IMR-90 (cell line): ENCODE measurements around the gene DSCAM. TPM values are rescaled to one million over a fixed set of nuclear protein-coding genes. Genes with fewer than 3 reads are reported as not detected.

ENCODE experiments used
- ATAC-seq: fragments of 200-7000 bp; cut with Tn5 transposase; 2 replicates; pipeline ENCODE4 v1.9.1; 2020; ENCODE audit warnings: low read depth, mild to moderate bottlenecking, moderate library complexity
- BruUV-seq: library from RNA; stranded (reverse); fragments of 400-500 nt; replicated peaks from 2 replicates; lab custom pipeline; 2021; lab: Mats Ljungman, UMichigan
- CTCF ChIA-PET: fragments of 300-600 bp; formaldehyde crosslinking; extraction: SDS; loops from one replicate; lab custom pipeline; 2021; ENCODE audit warnings: antibody characterized with exemption; lab: Yijun Ruan, JAX
- POLR2A ChIA-PET: fragments of 300-600 bp; sonication (Branson Sonifier 250); formaldehyde crosslinking; loops from one replicate; lab custom pipeline; 2022; ENCODE audit warnings: antibody characterized with exemption; ENCODE audit not compliant: unreplicated experiment; lab: Charles Lee
- DNase-seq: peaks from one replicate; pipeline ENCODE4 v3.0.0; 2013
- H2AFZ ChIP-seq: replicated peaks from 2 replicates; pipeline ENCODE3; 2013; ENCODE audit warnings: low read length, mild to moderate bottlenecking; ENCODE audit not compliant: poor library complexity
- H2AK5ac ChIP-seq: 2 replicates; pipeline ENCODE4 v1.6.1; 2013; ENCODE audit warnings: low read depth, low read length, inconsistent platforms
- H2AK9ac ChIP-seq: replicated peaks from 2 replicates; pipeline ENCODE3; 2013; ENCODE audit warnings: mild to moderate bottlenecking, low read depth, low read length, moderate library complexity; ENCODE audit not compliant: poor library complexity
- H2BK120ac ChIP-seq: 2 replicates; pipeline ENCODE4 v1.6.1; 2013; ENCODE audit warnings: low read depth, low read length, inconsistent platforms
- H2BK15ac ChIP-seq: 3 replicates; pipeline ENCODE4 v1.6.1; 2013; ENCODE audit warnings: low read depth, low read length, inconsistent platforms
- H2BK20ac ChIP-seq: 2 replicates; pipeline ENCODE4 v1.6.1; 2013; ENCODE audit warnings: low read depth, mild to moderate bottlenecking, inconsistent platforms, low read length, moderate library complexity
- H2BK5ac ChIP-seq: 2 replicates; pipeline ENCODE4 v1.6.1; 2013; ENCODE audit warnings: mild to moderate bottlenecking, low read depth, low read length, inconsistent platforms; ENCODE audit not compliant: poor library complexity, severe bottlenecking
- H3K14ac ChIP-seq: replicated peaks from 2 replicates; pipeline ENCODE4 v1.6.1; 2013; ENCODE audit warnings: low read depth, low read length, inconsistent platforms
- H3K18ac ChIP-seq: 2 replicates; pipeline ENCODE4 v1.6.1; 2013; ENCODE audit warnings: low read depth, low read length, control low read depth
- H3K23ac ChIP-seq: 2 replicates; pipeline ENCODE4 v1.6.1; 2013; ENCODE audit warnings: low read depth, low read length, inconsistent platforms
- H3K27ac ChIP-seq: 2 replicates; pipeline ENCODE4 v1.5.1; 2013; ENCODE audit warnings: mild to moderate bottlenecking, control low read depth, low read length; ENCODE audit not compliant: insufficient read depth
- H3K27me3 ChIP-seq: 2 replicates; pipeline ENCODE4 v1.6.1; 2013; ENCODE audit warnings: low read length; ENCODE audit not compliant: control insufficient read depth, insufficient read depth
- H3K36me3 ChIP-seq: 2 replicates; pipeline ENCODE4 v1.6.1; 2013; ENCODE audit warnings: low read length, mixed read lengths; ENCODE audit not compliant: control insufficient read depth, insufficient read depth
- H3K4ac ChIP-seq: 2 replicates; pipeline ENCODE4 v1.6.1; 2013; ENCODE audit warnings: low read depth, low read length, inconsistent platforms
- H3K4me1 ChIP-seq: 2 replicates; pipeline ENCODE4 v1.6.1; 2013; ENCODE audit warnings: low read length, mixed read lengths; ENCODE audit not compliant: control insufficient read depth, insufficient read depth
- H3K4me2 ChIP-seq: 2 replicates; pipeline ENCODE4 v1.6.1; 2013; ENCODE audit warnings: low read depth, mild to moderate bottlenecking, control low read depth, low read length, moderate library complexity
- H3K4me3 ChIP-seq: 2 replicates; pipeline ENCODE4 v1.5.1; 2013; ENCODE audit warnings: low read depth, mild to moderate bottlenecking, control low read depth, low read length, moderate library complexity; ENCODE audit not compliant: insufficient read depth
- H3K56ac ChIP-seq: 2 replicates; pipeline ENCODE4 v1.6.1; 2013; ENCODE audit warnings: low read length, inconsistent platforms; ENCODE audit not compliant: insufficient read depth; ENCODE audit errors: extremely low read depth
- H3K79me1 ChIP-seq, 2 experiments: 2 replicates each; pipeline ENCODE4 v1.6.1; 2013; ENCODE audit warnings: low read length in 2 of 2, inconsistent platforms in 1 of 2, low read depth in 1 of 2
- H3K9ac ChIP-seq: 2 replicates; pipeline ENCODE4 v1.6.1; 2013; ENCODE audit warnings: low read depth, low read length, control low read depth
- H3K9me1 ChIP-seq: 2 replicates; pipeline ENCODE4 v1.6.1; 2013; ENCODE audit warnings: low read length, inconsistent platforms; ENCODE audit not compliant: insufficient read depth
- H3K9me3 ChIP-seq: 2 replicates; pipeline ENCODE4 v1.6.1; 2013; ENCODE audit warnings: low read length; ENCODE audit not compliant: control insufficient read depth, insufficient read depth
- H4K20me1 ChIP-seq: 2 replicates; pipeline ENCODE4 v1.6.1; 2013; ENCODE audit warnings: low read length, inconsistent platforms; ENCODE audit not compliant: insufficient read depth
- H4K5ac ChIP-seq: 2 replicates; pipeline ENCODE4 v1.6.1; 2013; ENCODE audit warnings: mild to moderate bottlenecking, low read depth, low read length, control low read depth
- H4K8ac ChIP-seq, 2 experiments: 2 replicates each; pipeline ENCODE4 v1.6.1; 2013; ENCODE audit warnings: low read depth in 2 of 2, low read length in 2 of 2, control low read depth in 1 of 2, inconsistent platforms in 1 of 2
- H4K91ac ChIP-seq: 2 replicates; pipeline ENCODE4 v1.6.1; 2013; ENCODE audit warnings: low read depth, low read length, inconsistent platforms; ENCODE audit not compliant: insufficient read depth
- BHLHE40 ChIP-seq: fragments of 150-350 bp; IDR thresholded peaks from 2 replicates; pipeline ENCODE4 v1.6.1; 2016; ENCODE audit warnings: mild to moderate bottlenecking, low read depth, low read length
- CEBPB ChIP-seq: IDR thresholded peaks from 2 replicates; pipeline ENCODE4 v1.6.1; 2012; ENCODE audit warnings: low read depth, low read length, improper control_type of control experiment
- CHD1 ChIP-seq: IDR thresholded peaks from 2 replicates; pipeline ENCODE4 v1.6.1; 2012; ENCODE audit warnings: low read depth, low read length, improper control_type of control experiment
- CTCF ChIP-seq: conservative IDR thresholded peaks from 2 replicates; pipeline ENCODE4 v1.5.1; 2012; ENCODE audit warnings: mild to moderate bottlenecking, low read depth, low read length, improper control_type of control experiment
- FOS ChIP-seq: fragments of 150-350 bp; IDR thresholded peaks from 2 replicates; pipeline ENCODE4 v1.6.1; 2016; ENCODE audit warnings: low read depth, low read length
- MAFK ChIP-seq: IDR thresholded peaks from 2 replicates; pipeline ENCODE4 v1.6.1; 2012; ENCODE audit warnings: low read depth, low read length, improper control_type of control experiment
- MAZ ChIP-seq: IDR thresholded peaks from 2 replicates; pipeline ENCODE4 v1.6.1; 2012; ENCODE audit warnings: low read depth, mild to moderate bottlenecking, low read length, improper control_type of control experiment, moderate library complexity, borderline replicate concordance
- MXI1 ChIP-seq: IDR thresholded peaks from 2 replicates; pipeline ENCODE4 v1.6.1; 2012; ENCODE audit warnings: low read depth, mild to moderate bottlenecking, low read length, moderate library complexity, borderline replicate concordance
- NFE2L2 ChIP-seq: fragments of 150-350 bp; IDR thresholded peaks from 2 replicates; pipeline ENCODE4 v1.6.1; 2016; ENCODE audit warnings: low read depth, mild to moderate bottlenecking, low read length
- POLR2A ChIP-seq: IDR thresholded peaks from 2 replicates; pipeline ENCODE4 v1.6.1; 2012; ENCODE audit warnings: mild to moderate bottlenecking, low read depth, low read length
- RAD21 ChIP-seq: IDR thresholded peaks from 2 replicates; pipeline ENCODE4 v1.6.1; 2012; ENCODE audit warnings: low read length, improper control_type of control experiment
- RCOR1 ChIP-seq: IDR thresholded peaks from 2 replicates; pipeline ENCODE4 v1.6.1; 2012; ENCODE audit warnings: mild to moderate bottlenecking, low read length, improper control_type of control experiment; ENCODE audit not compliant: insufficient replicate concordance
- RFX5 ChIP-seq: IDR thresholded peaks from 2 replicates; pipeline ENCODE4 v1.8.0; 2012; ENCODE audit warnings: low read depth, mild to moderate bottlenecking, low read length, moderate library complexity
- SMC3 ChIP-seq: fragments of 150-350 bp; IDR thresholded peaks from 2 replicates; pipeline ENCODE4 v1.6.1; 2016; ENCODE audit warnings: low read depth, mild to moderate bottlenecking, antibody characterized with exemption, low read length, moderate library complexity
- USF2 ChIP-seq: fragments of 150-350 bp; IDR thresholded peaks from 2 replicates; pipeline ENCODE4 v1.6.1; 2017; ENCODE audit warnings: mild to moderate bottlenecking, antibody characterized with exemption, low read length, low read depth
- WGBS, 2 experiments: methylation state at CpG; one replicate each; pipeline versions ENCODE4 v1.1.5 to v1.1.7; 2013; ENCODE audit warnings: missing lambda C conversion rate in 2 of 2; ENCODE audit not compliant: insufficient read length in 1 of 2; ENCODE audit errors: extremely low coverage in 2 of 2; 5-methylcytosine and 5-hydroxymethylcytosine counted together
- dilution Hi-C: fragments of 300-500 bp; cut with HindIII; formaldehyde crosslinking; loops from one replicate; pipeline ENCODE4 v1.14.3; 2018; ENCODE audit warnings: low sequenced_read_pairs; ENCODE audit not compliant: unreplicated experiment
- in situ Hi-C: fragments of 300-500 bp; cut with MboI; formaldehyde crosslinking; loops from 3 replicates; pipeline ENCODE4 v1.14.3; 2019; ENCODE audit warnings: low sequenced_read_pairs, inconsistent platforms, mixed read lengths
- intact Hi-C: fragments of 100-400 bp; cut with micrococcal nuclease; formaldehyde crosslinking; loops from 2 replicates; pipeline ENCODE4 v1.10.0; 2022
- polyA plus RNA-seq, 3 experiments: library from polyadenylated mRNA; depleted of rRNA; stranded (reverse); fragments of >200 nt; gene quantifications; 2 replicates each; pipeline ENCODE4 v1.2.3, GENCODE V29; 2012; ENCODE audit warnings: low replicate concordance in 1 of 3
- total RNA-seq: library from RNA; depleted of rRNA; stranded (reverse); fragments of >200 nt; gene quantifications from 2 replicates; pipeline ENCODE4 v1.2.3, GENCODE V29; 2012
- TF ChIP-seq, protein P1 (sequence below): fragments of 150-350 bp; IDR thresholded peaks from 2 replicates; pipeline ENCODE4 v1.6.1; 2016; ENCODE audit warnings: low read depth, mild to moderate bottlenecking, low read length, moderate library complexity, borderline replicate concordance

Gene DSCAM
- total and polyA plus RNA-seq, 2 of the 4 experiments (the other 2 are of a cell fraction), result under 0.01 to 0.02 TPM

GRCh38 chr21:40616377-40616704 lies 230.6 kb downstream of the DSCAM start:
- no peak overlapping the region for H2AFZ ChIP-seq
- H3K4me2 ChIP-seq, result no peak overlapping the region
- H3K4me1 ChIP-seq, result no peaks in the 10 kb centered on the region
- ChIA-PET POLR2A (no interaction called here), CTCF (no interaction called here)
- no peak overlapping the region for H3K9ac ChIP-seq
- DNase-seq (no peak), ATAC-seq (no peak)
- no peak overlapping the region for H2BK20ac ChIP-seq
- no peaks in the 10 kb centered on the region for H3K79me1 ChIP-seq
- TF ChIP-seq USF2 (no peak), NFE2L2 (no peak), CEBPB (no peak), FOS (no peak), SMC3 (no peak), RAD21 (no peak), MXI1 (no peak), RCOR1 (no peak), MAZ (no peak), CTCF (no peak), RFX5 (no peak), POLR2A (no peak), CHD1 (no peak), MAFK (no peak), BHLHE40 (no peak)
- TF ChIP-seq, protein P1, sequence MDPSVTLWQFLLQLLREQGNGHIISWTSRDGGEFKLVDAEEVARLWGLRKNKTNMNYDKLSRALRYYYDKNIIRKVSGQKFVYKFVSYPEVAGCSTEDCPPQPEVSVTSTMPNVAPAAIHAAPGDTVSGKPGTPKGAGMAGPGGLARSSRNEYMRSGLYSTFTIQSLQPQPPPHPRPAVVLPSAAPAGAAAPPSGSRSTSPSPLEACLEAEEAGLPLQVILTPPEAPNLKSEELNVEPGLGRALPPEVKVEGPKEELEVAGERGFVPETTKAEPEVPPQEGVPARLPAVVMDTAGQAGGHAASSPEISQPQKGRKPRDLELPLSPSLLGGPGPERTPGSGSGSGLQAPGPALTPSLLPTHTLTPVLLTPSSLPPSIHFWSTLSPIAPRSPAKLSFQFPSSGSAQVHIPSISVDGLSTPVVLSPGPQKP, result no peak
- peaks cover 18% of the 10 kb centered on the region; the same call in 1 of the 2 replicates for H3K9me3 ChIP-seq
- H3K4me3 ChIP-seq, result no peak overlapping the region
- no peak overlapping the region for H4K5ac ChIP-seq
- WGBS, 2 experiments, result 54% methylated on average over 2 of the region's 5 CpGs; no CpG with 5 or more reads in 1 of the 2 experiments
- no peak overlapping the region for H2BK15ac ChIP-seq
- no peak overlapping the region for H3K4ac ChIP-seq
- H3K27ac ChIP-seq, result no peak overlapping the region
- no peak overlapping the region for H3K23ac ChIP-seq
- in situ Hi-C loops, result no loop called here
- no peak overlapping the region for H3K18ac ChIP-seq
- no peaks in the 10 kb centered on the region for H3K9me1 ChIP-seq
- no peak overlapping the region for H4K8ac ChIP-seq
- H4K20me1 ChIP-seq, result no peaks in the 10 kb centered on the region
- no TSS peak for BruUV-seq
- no peak overlapping the region for H2BK120ac ChIP-seq
- no peak overlapping the region for H2AK5ac ChIP-seq
- H4K91ac ChIP-seq, result no peak overlapping the region
- intact Hi-C loops, result no loop called here
- no peaks in the 10 kb centered on the region for H3K36me3 ChIP-seq
- no peaks in the 10 kb centered on the region for H3K27me3 ChIP-seq
- dilution Hi-C loops, result no loop called here
- no peak overlapping the region for H2AK9ac ChIP-seq
- H2BK5ac ChIP-seq, result no peak overlapping the region
- H3K56ac ChIP-seq, result no peak overlapping the region
- H3K14ac ChIP-seq, result no peak overlapping the region
